ENCODE measurements around the gene GPATCH1.

Gene GPATCH1

GRCh38 chr19:33080761-33081681 is at the start of gene GPATCH1 (continued):
- TF ChIP-seq ZNF707 (tag by site-specific recombination; IDR thresholded peaks at IDR 0.05) = no peak; the same call in 1 of the 2 replicates
- TF ChIP-seq ZNF148 (tag by site-specific recombination; IDR thresholded peaks at IDR 0.05; ENCODE audit: borderline replicate concordance) = no peak
- no peak for TF ChIP-seq ZNF202 (tag by site-specific recombination; IDR thresholded peaks at IDR 0.05; ENCODE audit: borderline replicate concordance)

DNA sequence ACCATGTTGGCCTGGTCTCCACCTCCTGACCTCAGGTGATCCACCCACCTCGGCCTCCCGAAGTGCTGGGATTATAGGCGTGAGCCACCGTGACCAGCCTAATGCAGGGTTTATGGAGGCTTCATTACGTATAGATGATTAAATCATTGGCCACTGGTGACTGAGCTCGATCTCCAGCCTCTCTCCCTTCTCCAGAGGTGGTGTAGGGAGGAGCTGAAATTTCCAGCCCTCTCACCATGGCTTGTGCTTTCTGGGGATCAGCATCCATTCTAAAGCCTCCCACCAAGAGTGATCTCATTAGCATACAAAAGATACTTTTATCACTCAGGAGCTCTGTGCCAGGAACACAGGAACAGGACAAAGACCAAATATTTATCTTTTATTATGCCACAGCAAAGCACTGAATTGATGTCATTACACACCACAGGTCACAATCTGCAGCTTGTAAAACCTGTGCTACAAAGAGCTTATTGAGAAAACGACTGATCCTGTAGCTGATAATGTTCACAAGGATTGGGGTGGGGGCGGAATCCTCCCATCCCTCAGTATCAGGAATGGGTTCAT is 48.7 kb upstream of the GPATCH1 start:
- Histone ChIP-seq H3K9me3 (ENCODE audit: control insufficient read depth, insufficient read depth, low read depth, low read length) (peaks cover 12% of the 10 kb centered on the region), H3K27ac (ENCODE audit: extremely low read depth, low read depth, low read length) (peak overlapping the region; percentile 46; the same call in 1 of the 2 replicates), H3K36me3 (ENCODE audit: control insufficient read depth in 2 of 2, insufficient read depth in 1 of 2, low read length in 2 of 2) (peaks cover 0 to 35% of the 10 kb centered on the region in 2 experiments; a peak in 2 of 3 replicates), H3K4me3 (ENCODE audit: low read depth, low read length) (no peak overlapping the region), H3K4me1 (ENCODE audit: control insufficient read depth, insufficient read depth, low read length) (peaks cover 10% of the 10 kb centered on the region)
- TF ChIP-seq RBAK (tag by site-specific recombination; IDR thresholded peaks at IDR 0.05) (no peak), GFI1B (tag by site-specific recombination; IDR thresholded peaks at IDR 0.05) (no peak), MZF1 (tag by site-specific recombination; IDR thresholded peaks at IDR 0.05; ENCODE audit: borderline replicate concordance) (no peak), OVOL3 (tag by site-specific recombination; IDR thresholded peaks at IDR 0.05) (no peak), SP7 (tag by site-specific recombination; IDR thresholded peaks at IDR 0.05) (0 out of 2 replicates have a peak, but pooled peaks have one; percentile 6), ZNF202 (tag by site-specific recombination; IDR thresholded peaks at IDR 0.05; ENCODE audit: borderline replicate concordance) (no peak), ZNF571 (tag by site-specific recombination; IDR thresholded peaks at IDR 0.05) (no peak), ZSCAN30 (tag by site-specific recombination; IDR thresholded peaks at IDR 0.05) (0 out of 2 replicates have a peak, but pooled peaks have one; percentile 12), HOXD13 (CRISPR knock-in tag; IDR thresholded peaks at IDR 0.05; ENCODE audit: borderline replicate concordance) (peak; percentile 33; the same call in 1 of the 2 replicates), ZNF596 (tag by site-specific recombination; IDR thresholded peaks at IDR 0.05) (0 out of 2 replicates have a peak, but pooled peaks have one; percentile 35), ZEB2 (tag by site-specific recombination; IDR thresholded peaks at IDR 0.05) (no peak), SCRT2 (tag by site-specific recombination; IDR thresholded peaks at IDR 0.05) (no peak), ZNF324 (tag by site-specific recombination; IDR thresholded peaks at IDR 0.05) (no peak), INSM2 (tag by site-specific recombination; IDR thresholded peaks at IDR 0.05) (no peak), ZNF561 (tag by site-specific recombination; IDR thresholded peaks at IDR 0.05; ENCODE audit: borderline replicate concordance) (no peak), KLF16 (tag by site-specific recombination; IDR thresholded peaks at IDR 0.05) (0 out of 2 replicates have a peak, but pooled peaks have one; percentile 11), ZNF114 (tag by site-specific recombination; IDR thresholded peaks at IDR 0.05) (no peak), GLIS1 (tag by site-specific recombination; IDR thresholded peaks at IDR 0.05) (peak; percentile 58), ZBTB8A (tag by site-specific recombination; IDR thresholded peaks at IDR 0.05) (no peak), HIC1 (tag by site-specific recombination; IDR thresholded peaks at IDR 0.05) (0 out of 2 replicates have a peak, but pooled peaks have one; percentile 21), ZNF560 (tag by site-specific recombination; IDR thresholded peaks at IDR 0.05; ENCODE audit: borderline replicate concordance) (no peak), ZNF677 (tag by site-specific recombination; IDR thresholded peaks at IDR 0.05) (no peak), ZIC2 (tag by site-specific recombination; IDR thresholded peaks at IDR 0.05) (peak; percentile 68), ZNF140 (tag by site-specific recombination; IDR thresholded peaks at IDR 0.05) (no peak)
- TF ChIP-seq, protein P1, sequence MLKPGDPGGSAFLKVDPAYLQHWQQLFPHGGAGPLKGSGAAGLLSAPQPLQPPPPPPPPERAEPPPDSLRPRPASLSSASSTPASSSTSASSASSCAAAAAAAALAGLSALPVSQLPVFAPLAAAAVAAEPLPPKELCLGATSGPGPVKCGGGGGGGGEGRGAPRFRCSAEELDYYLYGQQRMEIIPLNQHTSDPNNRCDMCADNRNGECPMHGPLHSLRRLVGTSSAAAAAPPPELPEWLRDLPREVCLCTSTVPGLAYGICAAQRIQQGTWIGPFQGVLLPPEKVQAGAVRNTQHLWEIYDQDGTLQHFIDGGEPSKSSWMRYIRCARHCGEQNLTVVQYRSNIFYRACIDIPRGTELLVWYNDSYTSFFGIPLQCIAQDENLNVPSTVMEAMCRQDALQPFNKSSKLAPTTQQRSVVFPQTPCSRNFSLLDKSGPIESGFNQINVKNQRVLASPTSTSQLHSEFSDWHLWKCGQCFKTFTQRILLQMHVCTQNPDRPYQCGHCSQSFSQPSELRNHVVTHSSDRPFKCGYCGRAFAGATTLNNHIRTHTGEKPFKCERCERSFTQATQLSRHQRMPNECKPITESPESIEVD (tag by site-specific recombination; IDR thresholded peaks at IDR 0.05) = no peak
- ChIA-PET CTCF (interaction anchor here (1.0 to 1.6 kb wide), 4 partner anchors 21 to 152 kb away, joined by 3 to 6 read pairs (median 4); no protein-coding TSS in a partner anchor), POLR2A (interaction anchor here (0.6 to 2.5 kb wide), 5 partner anchors 9 to 593 kb away, joined by 3 to 10 read pairs (median 3); no protein-coding TSS in a partner anchor)
